ENCODE data around the gene PIGQ.

The PIGQ gene

DNA sequence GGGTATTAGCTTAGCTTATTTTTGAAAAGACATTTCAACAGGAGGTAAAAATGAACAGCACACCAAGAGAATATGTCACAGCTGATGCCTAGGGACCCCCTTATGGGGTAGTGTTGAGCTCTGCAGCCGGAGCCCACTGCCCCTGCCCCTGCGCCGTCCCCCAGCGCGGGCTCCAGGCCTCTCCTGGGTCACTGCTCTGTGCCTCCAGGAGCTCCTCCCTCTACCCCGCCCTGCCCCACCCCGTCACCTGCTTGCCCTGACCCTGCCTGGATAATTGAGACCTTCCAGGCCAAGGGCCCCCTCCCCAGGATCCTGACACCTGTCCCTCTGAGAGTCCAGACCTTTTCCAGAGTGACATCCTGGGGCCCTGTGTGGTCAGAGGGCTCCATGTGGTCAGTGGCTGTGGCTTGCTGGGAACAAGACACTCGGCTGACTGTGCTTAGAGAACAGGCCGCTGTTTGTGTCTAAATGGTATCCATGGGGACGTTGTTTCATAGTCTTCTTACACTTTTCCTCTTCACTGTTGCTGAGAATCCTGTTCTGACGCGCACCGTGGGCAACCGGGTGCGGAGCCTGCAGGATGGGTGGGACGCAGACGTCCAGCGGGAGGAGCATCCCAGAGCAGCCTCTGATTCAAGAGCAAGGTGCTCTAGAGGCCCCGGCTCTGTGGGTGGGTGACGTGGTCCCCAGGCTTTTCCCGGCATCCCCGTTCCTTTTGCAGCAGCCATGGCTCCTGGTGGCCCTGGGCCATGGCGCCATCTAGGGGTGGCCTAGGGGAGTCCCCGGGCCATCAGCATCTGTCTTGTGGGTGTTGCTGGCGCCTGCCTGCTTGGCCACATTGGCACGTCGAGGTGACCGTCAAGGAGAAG lies 41.0 kb downstream of the PIGQ start:
- DNase-seq: peak; percentile 68

DNA sequence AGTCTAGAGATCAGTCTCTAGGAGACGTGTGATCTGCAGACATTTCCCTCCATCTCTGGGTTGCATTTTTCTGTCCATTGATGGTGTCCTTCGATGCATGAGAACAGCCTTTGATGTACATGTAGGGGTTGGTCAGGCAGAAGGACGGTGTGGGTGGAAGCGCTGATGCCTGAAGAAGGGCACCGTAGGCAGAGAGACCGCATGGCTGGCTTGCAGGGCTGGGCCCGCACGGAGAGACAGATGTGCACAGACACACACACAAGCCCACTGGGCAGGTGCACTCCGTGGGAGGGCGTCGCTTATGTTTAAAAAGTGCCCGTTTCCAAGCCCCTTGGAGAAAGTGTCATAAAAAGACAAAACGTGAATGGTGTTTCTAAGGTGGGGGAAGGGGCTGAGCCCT lies 45.4 kb downstream of the PIGQ start:
- DNase-seq: no peak

DNA sequence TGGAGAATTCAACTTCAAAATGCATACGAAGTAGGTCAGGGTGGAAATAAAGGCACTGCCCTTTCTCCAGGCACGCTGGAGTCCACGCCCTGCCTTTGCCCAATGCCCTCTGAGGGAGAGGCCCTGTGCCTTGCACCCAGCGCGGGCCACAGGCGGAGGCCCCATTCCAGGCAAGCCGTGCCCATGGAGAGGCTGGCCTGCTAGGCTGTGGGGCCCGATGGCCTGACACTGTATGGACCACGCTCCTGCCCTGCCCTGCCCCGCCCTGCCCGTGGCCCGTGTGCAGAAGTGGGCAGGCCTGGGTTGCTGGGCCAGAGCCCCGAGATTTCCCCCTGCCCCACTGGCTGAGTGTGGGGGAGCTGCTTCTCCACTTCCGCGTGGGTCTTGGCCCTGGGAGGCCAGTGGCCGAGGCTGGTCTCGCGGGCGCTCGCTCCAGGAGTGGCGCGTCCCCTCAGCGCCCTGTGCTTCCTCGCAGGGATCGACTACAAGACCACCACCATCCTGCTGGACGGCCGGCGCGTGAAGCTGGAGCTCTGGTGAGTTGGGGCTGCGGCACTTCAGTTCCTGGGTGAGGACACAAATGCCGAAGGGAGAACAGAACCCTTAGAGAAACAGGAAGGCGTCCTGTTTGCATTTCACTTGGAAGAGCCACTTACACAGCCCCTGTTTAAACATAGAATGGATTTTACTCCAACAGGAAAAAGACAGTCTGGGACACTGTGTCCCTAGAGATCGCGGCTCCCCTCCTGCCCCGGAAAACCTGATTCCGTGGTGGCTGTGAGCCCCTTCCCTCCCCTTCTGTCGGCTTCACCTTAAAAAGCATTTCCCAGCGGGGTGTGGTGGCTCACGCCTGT lies 47.2 kb downstream of the PIGQ start:
- DNase-seq: no peak

GRCh38 chr16:617855-618254 lies 48.1 kb downstream of the PIGQ start:
- no peak for DNase-seq

GRCh38 chr16:619476-620100 lies 49.8 kb downstream of the PIGQ start:
- DNase-seq: no peak

DNA sequence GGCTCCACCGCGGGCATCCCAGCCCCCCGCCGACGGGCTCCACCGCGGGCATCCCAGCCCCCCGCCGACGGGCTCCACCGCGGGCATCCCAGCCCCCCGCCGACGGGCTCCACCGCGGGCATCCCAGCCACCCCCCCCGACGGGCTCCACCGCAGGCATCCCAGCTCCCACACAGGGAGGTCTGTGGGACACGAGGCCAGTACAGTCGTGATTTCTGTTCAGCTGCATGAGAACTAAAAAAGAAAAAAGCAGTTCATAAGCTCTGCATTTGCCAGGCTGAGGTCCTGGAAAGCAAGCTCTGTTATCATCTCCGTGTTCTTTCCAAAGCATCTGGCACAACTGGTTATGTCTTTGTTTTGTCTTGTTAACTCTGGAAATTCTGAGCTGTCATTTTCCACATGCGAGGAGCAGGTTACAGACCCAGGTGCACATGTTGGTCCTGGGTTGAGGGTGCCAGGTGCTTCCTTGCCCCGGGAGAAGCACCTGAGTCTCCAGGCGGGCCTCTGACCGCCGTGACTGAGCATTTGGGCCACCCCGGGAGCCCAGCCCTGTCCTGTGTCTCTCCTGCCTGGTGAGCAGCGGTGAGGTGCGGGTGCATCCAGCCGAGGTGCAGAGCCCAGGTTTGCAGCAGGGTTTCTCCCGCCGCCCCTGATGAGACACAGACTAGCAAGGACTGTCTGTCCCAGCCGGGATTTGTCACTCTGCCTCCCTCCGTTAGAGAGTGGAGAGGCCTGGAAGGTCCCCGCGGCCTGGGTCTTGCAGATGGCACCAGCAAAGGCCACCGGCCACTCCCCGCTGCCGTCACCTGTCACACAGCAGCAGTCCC lies 51.1 kb downstream of the PIGQ start:
- DNase-seq: no peak

DNA sequence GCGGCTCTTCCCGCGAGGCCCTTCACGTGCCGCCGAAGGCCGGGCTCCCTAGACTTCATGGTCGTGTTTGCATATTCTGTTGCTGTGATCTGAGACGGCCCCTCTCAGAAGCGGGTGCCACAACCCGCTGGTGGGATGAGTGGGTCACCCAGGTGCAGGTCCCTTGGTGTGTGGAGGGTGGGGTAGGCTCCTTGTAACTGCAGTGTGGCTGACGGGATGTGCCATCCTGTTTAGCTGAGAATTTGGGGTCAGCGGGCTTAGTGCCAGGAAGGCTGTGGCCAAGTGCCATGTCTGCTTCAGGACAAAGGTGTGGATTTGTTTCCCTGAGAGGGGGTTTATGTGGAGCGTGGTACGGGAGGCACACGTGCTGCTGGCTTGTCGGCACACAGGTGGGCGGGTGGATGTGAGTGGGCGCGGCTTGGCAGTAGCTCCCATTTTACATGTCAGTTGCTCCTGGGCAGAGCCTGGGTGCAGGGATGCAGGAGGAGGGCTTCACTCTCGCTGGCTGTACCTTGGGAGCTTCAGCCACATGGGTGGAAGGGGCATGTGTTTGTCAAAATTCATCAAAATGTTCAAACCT lies 51.8 kb downstream of the PIGQ start:
- DNase-seq: no peak

DNA sequence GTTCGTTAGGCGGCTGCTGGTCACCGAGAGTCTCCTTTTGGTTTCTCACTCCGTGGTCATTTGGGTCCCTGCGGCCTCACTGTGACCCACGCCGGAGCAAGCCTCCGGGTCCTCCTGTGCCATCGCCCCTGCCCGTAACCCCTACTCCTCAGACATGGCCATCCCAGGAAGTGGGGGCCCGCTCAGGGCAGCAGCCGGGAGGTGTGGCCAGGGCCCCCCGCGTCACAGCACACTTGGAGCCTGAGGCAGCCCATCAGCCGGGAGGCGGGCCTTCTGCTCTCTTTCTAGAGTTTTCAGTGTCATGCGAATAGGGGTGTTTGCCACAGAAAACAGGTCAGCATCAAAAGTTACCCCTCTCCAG lies 53.1 kb downstream of the PIGQ start:
- DNase-seq: no peak

- DNase-seq: no peak
Measured at GRCh38 chr16:624526-625070, 54.8 kb downstream of the PIGQ start.

DNA sequence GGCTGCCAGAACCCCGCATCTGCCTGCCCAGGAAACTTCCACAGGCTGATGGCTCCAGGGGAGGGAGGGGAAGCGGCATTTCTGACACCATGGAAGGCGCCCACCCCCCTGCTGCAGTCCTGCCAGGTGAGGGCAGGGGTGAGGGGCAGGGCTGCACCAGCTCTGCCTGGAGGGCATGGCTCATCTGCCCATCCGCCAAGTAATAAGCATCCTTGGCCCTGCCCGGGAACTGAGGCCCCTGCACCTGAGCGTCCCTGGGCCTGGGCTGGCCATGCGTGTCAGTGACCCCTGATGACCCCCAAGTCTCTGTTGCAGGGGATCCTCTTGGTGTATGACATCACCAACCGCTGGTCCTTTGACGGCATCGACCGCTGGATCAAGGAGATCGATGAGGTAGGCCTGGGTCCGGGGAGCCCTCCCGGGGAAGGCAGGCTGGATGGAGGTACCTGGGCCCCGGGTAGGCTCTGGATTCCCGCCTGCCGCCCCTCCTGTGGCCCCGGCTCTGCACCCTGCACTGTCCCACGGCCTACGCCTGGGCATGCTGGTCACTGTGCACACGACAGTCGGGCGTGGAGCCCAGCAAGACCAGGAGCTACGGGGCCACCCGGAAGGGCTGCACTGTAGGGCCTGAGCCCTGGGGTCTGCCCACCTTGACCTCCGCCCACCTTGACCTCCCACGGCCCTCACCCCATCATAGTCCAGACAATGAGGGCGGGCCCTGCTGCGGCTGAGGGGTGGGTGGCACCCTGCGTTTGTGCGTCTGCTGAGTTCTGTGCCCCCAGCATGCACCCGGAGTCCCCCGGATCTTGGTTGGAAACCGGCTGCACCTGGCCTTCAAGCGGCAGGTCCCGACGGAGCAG lies 55.6 kb downstream of the PIGQ start:
- DNase-seq: no peak

GRCh38 chr16:625977-626765 lies 56.4 kb downstream of the PIGQ start:
- no peak for DNase-seq

DNA sequence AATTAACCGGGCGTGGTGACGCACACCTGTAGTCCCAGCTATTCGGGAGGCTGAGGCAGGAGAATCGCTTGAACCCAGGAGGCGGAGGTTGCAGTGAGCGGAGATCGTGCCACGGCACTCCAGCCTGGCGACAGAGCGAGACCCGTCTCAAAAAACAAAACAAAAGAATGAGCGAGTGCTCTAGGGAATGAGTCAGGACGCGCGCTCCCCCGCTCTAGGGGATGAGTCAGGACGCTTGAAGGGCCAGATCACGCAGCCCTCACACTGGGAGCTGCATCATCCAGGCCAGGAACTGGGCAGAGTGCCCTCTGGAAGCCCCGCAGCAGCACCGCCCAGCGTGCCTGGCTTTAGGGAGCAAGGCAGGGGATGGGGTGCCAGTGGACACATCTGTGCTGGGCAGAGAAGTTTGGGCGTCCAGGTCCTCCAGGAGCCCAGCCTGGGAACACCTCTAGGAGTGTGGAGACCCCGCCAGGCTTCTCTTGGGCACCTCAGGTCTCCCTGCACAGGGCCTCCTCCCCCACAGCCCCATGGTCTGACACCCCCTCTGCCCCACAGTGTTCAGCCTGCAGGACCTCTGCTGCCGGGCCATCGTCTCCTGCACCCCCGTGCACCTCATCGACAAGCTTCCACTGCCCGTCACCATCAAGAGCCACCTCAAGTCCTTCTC lies 57.2 kb downstream of the PIGQ start:
- DNase-seq: peak; percentile 27

DNA sequence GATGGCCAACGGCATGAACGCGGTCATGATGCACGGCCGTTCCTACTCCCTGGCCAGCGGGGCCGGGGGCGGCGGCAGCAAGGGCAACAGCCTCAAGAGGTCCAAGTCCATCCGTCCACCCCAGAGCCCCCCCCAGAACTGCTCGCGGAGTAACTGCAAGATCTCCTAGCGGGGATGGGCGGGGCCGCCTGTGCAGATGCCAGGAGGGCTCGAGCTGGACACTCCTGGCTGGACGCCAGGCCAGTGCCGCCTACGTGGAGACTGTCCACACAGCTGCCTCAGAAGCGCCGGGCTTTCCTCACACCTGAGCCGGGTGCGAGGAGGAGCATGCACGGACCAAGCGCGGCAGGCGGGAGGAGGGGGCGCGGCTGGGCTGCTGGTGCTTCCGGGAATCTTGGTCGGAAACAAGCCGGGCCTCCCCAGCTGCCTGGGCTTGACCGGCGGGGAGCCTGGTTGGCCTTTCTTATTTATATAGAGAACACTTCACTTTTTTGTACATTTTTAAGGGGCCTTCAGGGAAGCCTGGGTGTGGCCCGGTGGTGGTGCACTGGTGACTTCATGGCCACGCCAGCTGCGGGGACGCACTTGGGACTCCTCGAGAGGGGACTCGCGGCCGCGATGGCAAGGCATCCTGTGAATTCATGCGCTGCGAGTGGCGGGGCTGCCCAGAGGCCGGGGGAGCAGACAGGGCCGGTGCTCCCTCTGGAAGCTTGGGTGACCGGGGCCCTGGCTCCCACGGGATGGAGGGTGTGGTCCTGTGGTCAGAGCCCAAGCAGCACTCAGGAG lies 57.9 kb downstream of the PIGQ start:
- no peak for DNase-seq

DNA sequence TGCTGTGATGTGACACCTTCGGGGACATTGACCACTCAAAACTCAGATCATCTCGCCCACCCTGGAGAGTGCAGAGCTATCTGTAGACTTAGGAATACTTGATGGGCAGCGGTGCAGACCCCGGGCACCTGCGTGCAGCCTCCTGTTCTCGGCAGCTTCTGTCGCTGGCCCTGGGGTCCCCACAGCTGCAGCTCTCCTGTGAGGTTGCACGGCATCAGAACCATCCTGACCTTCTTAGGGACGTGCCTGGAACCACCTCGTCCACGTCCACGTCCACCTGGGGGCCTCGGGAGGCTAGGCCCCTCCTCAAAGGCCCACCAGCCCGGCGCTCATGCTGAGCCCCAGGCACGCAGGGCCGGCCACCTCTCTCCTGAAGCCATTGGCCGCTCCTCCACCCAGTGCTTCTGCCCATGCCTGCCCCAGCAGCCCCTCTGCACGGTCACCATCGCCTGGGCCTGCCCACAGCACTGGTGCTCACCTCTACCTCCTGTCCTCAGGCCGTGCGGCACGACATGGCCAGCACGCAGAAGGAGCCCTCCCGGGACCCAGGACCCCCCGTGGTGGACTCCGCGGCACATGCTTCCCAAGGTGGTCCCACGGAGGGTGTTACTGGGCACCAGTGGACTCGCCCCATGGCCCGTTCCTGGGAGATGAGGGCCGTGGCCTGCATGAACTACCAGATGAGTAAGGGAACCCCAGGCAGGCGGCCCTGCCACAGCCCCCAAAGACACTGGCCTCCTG lies 58.7 kb downstream of the PIGQ start:
- DNase-seq: no peak

DNA sequence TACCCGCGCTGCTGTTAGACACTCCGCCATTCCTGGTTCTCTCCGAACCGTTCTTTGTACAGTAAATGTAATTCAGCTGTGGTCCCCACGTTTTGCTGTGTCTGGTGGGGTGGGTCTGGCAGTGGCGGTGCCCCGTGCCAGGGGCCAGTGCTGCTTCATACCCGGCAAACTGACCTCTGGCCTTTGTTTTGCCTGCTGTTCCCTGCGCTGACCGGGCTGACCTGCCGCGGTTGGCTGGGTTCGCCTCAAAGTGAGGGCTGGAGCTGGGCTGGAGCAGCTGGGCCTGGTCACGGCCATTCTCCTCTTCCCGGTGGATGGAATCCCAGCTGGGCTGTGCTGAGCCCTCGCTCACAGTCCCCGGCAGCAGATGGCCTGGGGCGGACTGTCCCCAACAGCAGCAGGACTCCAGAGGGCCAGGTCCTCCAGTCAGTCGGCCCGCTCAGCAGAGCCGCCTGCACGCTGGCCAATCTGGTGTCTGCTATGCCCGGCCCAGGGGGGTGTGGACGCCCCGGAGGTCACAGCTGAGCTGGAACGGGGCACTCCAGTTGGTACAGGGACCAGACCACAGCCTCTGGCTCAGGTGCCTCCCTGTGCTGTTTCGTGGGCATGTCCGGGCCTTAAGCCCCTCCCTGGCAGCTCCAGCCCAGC lies 59.5 kb downstream of the PIGQ start:
- no peak for DNase-seq

- no peak for DNase-seq
Measured at GRCh38 chr16:629833-630248, 60.1 kb downstream of the PIGQ start.

GRCh38 chr16:630249-630814 lies 60.6 kb downstream of the PIGQ start:
- DNase-seq: no peak

All from suppressor macrophage treated with lipopolysaccharide for 4 hours (primary cell).